ENCODE data around the gene CHMP4B.

CHMP4B gene

GRCh38 chr20:33889312-33889711 lies 78.2 kb downstream of the CHMP4B start:
- TF ChIP-seq CTCF (conservative IDR thresholded peaks at IDR 0.05): no peak
- TF ChIP-seq ZFX (IDR thresholded peaks at IDR 0.05): no peak
- no peak overlapping the region for H3K27ac ChIP-seq

- TF ChIP-seq CTCF (conservative IDR thresholded peaks at IDR 0.05) (no peak), ZFX (IDR thresholded peaks at IDR 0.05) (no peak)
Observed at GRCh38 chr20:33890557-33890956, 79.4 kb downstream of the CHMP4B start.

GRCh38 chr20:33893314-33893713 lies 82.2 kb downstream of the CHMP4B start:
- H3K27ac ChIP-seq: no peak overlapping the region
- TF ChIP-seq ZFX (IDR thresholded peaks at IDR 0.05) (no peak), CTCF (conservative IDR thresholded peaks at IDR 0.05) (no peak)

More at GRCh38 chr20:33890557-33890956, 79.4 kb downstream of the CHMP4B start:
- H3K27ac ChIP-seq: no peak overlapping the region

GRCh38 chr20:33894798-33895197 lies 83.7 kb downstream of the CHMP4B start:
- no peak for TF ChIP-seq ZFX (IDR thresholded peaks at IDR 0.05)
- TF ChIP-seq CTCF (conservative IDR thresholded peaks at IDR 0.05): no peak
- H3K27ac ChIP-seq: no peak overlapping the region

- H3K27ac ChIP-seq: no peak overlapping the region
- TF ChIP-seq ZFX (IDR thresholded peaks at IDR 0.05): no peak
- no peak for TF ChIP-seq CTCF (conservative IDR thresholded peaks at IDR 0.05)
Observed at GRCh38 chr20:33896509-33896908, 85.4 kb downstream of the CHMP4B start.

- TF ChIP-seq CTCF (conservative IDR thresholded peaks at IDR 0.05) (no peak), ZFX (IDR thresholded peaks at IDR 0.05) (no peak)
- H3K27ac ChIP-seq: no peak overlapping the region
Observed at GRCh38 chr20:33897313-33897912, 86.3 kb downstream of the CHMP4B start.

- H3K27ac ChIP-seq: no peak overlapping the region
- TF ChIP-seq CTCF (conservative IDR thresholded peaks at IDR 0.05) (no peak), ZFX (IDR thresholded peaks at IDR 0.05) (no peak)
Observed at GRCh38 chr20:33899106-33899505, 88.0 kb downstream of the CHMP4B start.
